HUES64 (cell line): ENCODE data around the gene KASH5.
"Not testable (repeated sequence)": the region's sequence is repeated elsewhere in the genome, so short reads cannot be mapped to it uniquely, and the experiment has no call there.

Experiments used
- H3K27ac ChIP-seq: 2 replicates; pipeline ENCODE4 v1.7.0; 2013; ENCODE audit warnings: low read depth, low read length, inconsistent platforms
- H3K27me3 ChIP-seq: 2 replicates; pipeline ENCODE4 v1.6.1; 2013; ENCODE audit warnings: mild to moderate bottlenecking, low read length; ENCODE audit not compliant: insufficient read depth
- H3K36me3 ChIP-seq: 2 replicates; pipeline ENCODE4 v1.6.1; 2013; ENCODE audit warnings: mild to moderate bottlenecking, low read length; ENCODE audit not compliant: insufficient read depth
- H3K4me1 ChIP-seq: 2 replicates; pipeline ENCODE4 v1.6.1; 2013; ENCODE audit warnings: mild to moderate bottlenecking, low read length, moderate library complexity; ENCODE audit not compliant: insufficient read depth
- H3K4me3 ChIP-seq: 2 replicates; pipeline ENCODE4 v1.5.1; 2013; ENCODE audit warnings: mild to moderate bottlenecking, low read length, moderate library complexity
- H3K9ac ChIP-seq: 2 replicates; pipeline ENCODE4 v1.6.1; 2013; ENCODE audit warnings: mild to moderate bottlenecking, low read depth, low read length
- H3K9me3 ChIP-seq: 2 replicates; pipeline ENCODE4 v1.6.1; 2013; ENCODE audit warnings: low read depth, low read length; ENCODE audit not compliant: insufficient read depth
- whole genome bisulfite sequencing: fragments of 150-250, 120-280 bp; methylation state at CpG from one replicate; pipeline ENCODE4 v1.1.7; 2013; ENCODE audit warnings: missing lambda C conversion rate; 5-methylcytosine and 5-hydroxymethylcytosine counted together

The KASH5 gene

GRCh38 chr19:49453013-49453756 lies 65.1 kb downstream of the KASH5 start, which contains the start of gene ALDH16A1:
ALDH16A1 (plus strand) TSS chr19:49453225; CDS start chr19:49453332, 107 bp downstream.
- Histone ChIP-seq H3K9ac (peak within 1 kb of the TSS; percentile 94), H3K27me3 (no peaks in the 10 kb centered on the region), H3K4me1 (peaks cover 10% of the 10 kb centered on the region; the same call in 1 of the 2 replicates), H3K4me3 (peak within 1 kb of the TSS; percentile 81), H3K27ac (peak within 1 kb of the TSS; percentile 97), H3K9me3 (no peaks in the 10 kb centered on the region), H3K36me3 (peaks cover 21% of the 10 kb centered on the region)
- WGBS: under 1% methylated on average over 66 of the region's 66 CpGs

- Histone ChIP-seq H3K27ac (peak overlapping the region; percentile 97), H3K36me3 (peaks cover 18% of the 10 kb centered on the region), H3K9ac (peak overlapping the region; percentile 94), H3K4me1 (peaks cover 10% of the 10 kb centered on the region; the same call in 1 of the 2 replicates), H3K4me3 (peak overlapping the region; percentile 81), H3K27me3 (no peaks in the 10 kb centered on the region), H3K9me3 (no peaks in the 10 kb centered on the region)
- 41% methylated on average over 10 of the region's 10 CpGs for WGBS
These were observed 65.8 kb downstream of the KASH5 start for GRCh38 chr19:49453757-49454240.

GRCh38 chr19:49455773-49456172 lies 67.7 kb downstream of the KASH5 start:
- Histone ChIP-seq H3K4me3 (no peak overlapping the region), H3K27me3 (no peaks in the 10 kb centered on the region), H3K27ac (no peak overlapping the region), H3K4me1 (peaks cover 7% of the 10 kb centered on the region; the same call in 1 of the 2 replicates), H3K9ac (no peak overlapping the region), H3K9me3 (no peaks in the 10 kb centered on the region), H3K36me3 (peaks cover 12% of the 10 kb centered on the region)
- WGBS: 97% methylated on average over 5 of the region's 5 CpGs

GRCh38 chr19:49456326-49456725 lies 68.3 kb downstream of the KASH5 start:
- WGBS: 96% methylated on average over 5 of the region's 5 CpGs
- 0 out of 2 replicates have a peak, but pooled peaks cover 6% of the 10 kb centered on the region for H3K4me1 ChIP-seq
- H3K27me3 ChIP-seq: no peaks in the 10 kb centered on the region
- H3K9ac ChIP-seq: no peak overlapping the region
- H3K36me3 ChIP-seq: peaks cover 13% of the 10 kb centered on the region
- H3K4me3 ChIP-seq: no peak overlapping the region
- H3K27ac ChIP-seq: no peak overlapping the region
- H3K9me3 ChIP-seq: no peaks in the 10 kb centered on the region

GRCh38 chr19:49458567-49458903 lies 70.5 kb downstream of the KASH5 start:
- Histone ChIP-seq H3K4me1 (0 out of 2 replicates have a peak, but pooled peaks cover 6% of the 10 kb centered on the region), H3K9ac (no peak overlapping the region), H3K4me3 (no peak overlapping the region), H3K9me3 (no peaks in the 10 kb centered on the region), H3K27ac (no peak overlapping the region), H3K36me3 (peaks cover 13% of the 10 kb centered on the region), H3K27me3 (no peaks in the 10 kb centered on the region)
- WGBS: 94% methylated on average over 4 of the region's 5 CpGs

- Histone ChIP-seq H3K4me3 (no peak overlapping the region), H3K9ac (no peak overlapping the region)
These were observed 71.3 kb downstream of the KASH5 start for GRCh38 chr19:49459388-49459787.

GRCh38 chr19:49461130-49461529 lies 73.1 kb downstream of the KASH5 start:
- WGBS: no CpG with 5 or more reads among the region's 1 CpG
- H3K4me1 ChIP-seq, H3K9me3 ChIP-seq, H3K9ac ChIP-seq, H3K27me3 ChIP-seq, H3K4me3 ChIP-seq, H3K27ac ChIP-seq: not testable (repeated sequence)
- H3K36me3 ChIP-seq: peaks cover 22% of the 10 kb centered on the region

More at GRCh38 chr19:49459388-49459787, 71.3 kb downstream of the KASH5 start:
- Histone ChIP-seq H3K27ac (no peak overlapping the region), H3K9me3 (no peaks in the 10 kb centered on the region), H3K36me3 (peaks cover 16% of the 10 kb centered on the region), H3K4me1 (0 out of 2 replicates have a peak, but pooled peaks cover under 1% of the 10 kb centered on the region), H3K27me3 (no peaks in the 10 kb centered on the region)
- WGBS: 88% methylated on average over 12 of the region's 12 CpGs

- Histone ChIP-seq H3K9me3 (no peaks in the 10 kb centered on the region), H3K4me1 (no peaks in the 10 kb centered on the region), H3K9ac (no peak overlapping the region), H3K27me3 (no peaks in the 10 kb centered on the region), H3K4me3 (no peak overlapping the region), H3K36me3 (peaks cover 22% of the 10 kb centered on the region), H3K27ac (no peak overlapping the region)
- WGBS: 96% methylated on average over 37 of the region's 37 CpGs
These were observed 73.6 kb downstream of the KASH5 start for GRCh38 chr19:49461656-49462055.

- H3K27ac ChIP-seq: no peak overlapping the region
- 88% methylated on average over 12 of the region's 12 CpGs for WGBS
- no peaks in the 10 kb centered on the region for H3K9me3 ChIP-seq
- H3K9ac ChIP-seq: no peak overlapping the region
- H3K4me3 ChIP-seq: no peak overlapping the region
- H3K27me3 ChIP-seq: no peaks in the 10 kb centered on the region
- H3K36me3 ChIP-seq: peaks cover 26% of the 10 kb centered on the region
- H3K4me1 ChIP-seq: no peaks in the 10 kb centered on the region
These were observed 74.4 kb downstream of the KASH5 start for GRCh38 chr19:49462492-49462891.

- H3K9ac ChIP-seq: no peak overlapping the region
- no peak overlapping the region for H3K4me3 ChIP-seq
- H3K4me1 ChIP-seq: no peaks in the 10 kb centered on the region
- H3K27me3 ChIP-seq: no peaks in the 10 kb centered on the region
- no peaks in the 10 kb centered on the region for H3K9me3 ChIP-seq
- 94% methylated on average over 39 of the region's 39 CpGs for WGBS
- no peak overlapping the region for H3K27ac ChIP-seq
- peaks cover 24% of the 10 kb centered on the region for H3K36me3 ChIP-seq
These were observed 76.1 kb downstream of the KASH5 start for GRCh38 chr19:49463960-49464740.

GRCh38 chr19:49465371-49465770 lies 77.3 kb downstream of the KASH5 start:
- Histone ChIP-seq H3K9me3 (no peaks in the 10 kb centered on the region), H3K4me1 (no peaks in the 10 kb centered on the region), H3K27ac (no peak overlapping the region), H3K27me3 (no peaks in the 10 kb centered on the region), H3K9ac (no peak overlapping the region), H3K4me3 (no peak overlapping the region), H3K36me3 (peaks cover 21% of the 10 kb centered on the region)
- 96% methylated on average over 3 of the region's 3 CpGs for WGBS
